ENCODE results near the gene CERS3.

DNA sequence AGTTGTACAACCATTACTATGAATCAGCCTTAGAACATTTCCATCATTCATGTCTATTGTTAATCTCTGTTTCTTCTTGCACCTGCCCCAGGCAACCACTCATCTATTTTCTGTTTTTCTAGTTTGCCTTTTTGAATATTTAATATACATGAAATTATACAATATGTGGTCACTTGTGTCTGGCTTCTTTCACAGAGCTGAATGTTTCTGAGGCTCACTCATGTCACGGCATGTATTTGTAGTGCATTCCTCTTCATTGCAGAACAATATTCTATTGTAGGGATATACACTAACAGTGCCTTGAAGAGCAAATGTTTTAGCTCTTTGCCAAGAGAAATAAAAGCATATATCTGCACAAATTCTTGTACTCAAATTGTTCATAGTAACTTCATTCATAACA lies 32.9 kb downstream of the CERS3 start:
- TF ChIP-seq, protein P1, sequence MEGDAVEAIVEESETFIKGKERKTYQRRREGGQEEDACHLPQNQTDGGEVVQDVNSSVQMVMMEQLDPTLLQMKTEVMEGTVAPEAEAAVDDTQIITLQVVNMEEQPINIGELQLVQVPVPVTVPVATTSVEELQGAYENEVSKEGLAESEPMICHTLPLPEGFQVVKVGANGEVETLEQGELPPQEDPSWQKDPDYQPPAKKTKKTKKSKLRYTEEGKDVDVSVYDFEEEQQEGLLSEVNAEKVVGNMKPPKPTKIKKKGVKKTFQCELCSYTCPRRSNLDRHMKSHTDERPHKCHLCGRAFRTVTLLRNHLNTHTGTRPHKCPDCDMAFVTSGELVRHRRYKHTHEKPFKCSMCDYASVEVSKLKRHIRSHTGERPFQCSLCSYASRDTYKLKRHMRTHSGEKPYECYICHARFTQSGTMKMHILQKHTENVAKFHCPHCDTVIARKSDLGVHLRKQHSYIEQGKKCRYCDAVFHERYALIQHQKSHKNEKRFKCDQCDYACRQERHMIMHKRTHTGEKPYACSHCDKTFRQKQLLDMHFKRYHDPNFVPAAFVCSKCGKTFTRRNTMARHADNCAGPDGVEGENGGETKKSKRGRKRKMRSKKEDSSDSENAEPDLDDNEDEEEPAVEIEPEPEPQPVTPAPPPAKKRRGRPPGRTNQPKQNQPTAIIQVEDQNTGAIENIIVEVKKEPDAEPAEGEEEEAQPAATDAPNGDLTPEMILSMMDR (conservative IDR thresholded peaks at IDR 0.05 in 1 of 2, IDR thresholded peaks at IDR 0.05 in 1 of 2; ENCODE audit: extremely low read depth in 1 of 2, insufficient read depth in 1 of 2, low read depth in 1 of 2, low read length in 2 of 2) = no peak
- TF ChIP-seq EZH2 (IDR thresholded peaks at IDR 0.05; ENCODE audit: borderline replicate concordance, low read length) = no peak
